HG03025 (cell line): Measurements from ENCODE around the gene NAA60.
"Not testable (repeated sequence)": the region's sequence is repeated elsewhere in the genome, so short reads cannot be mapped to it uniquely, and the experiment has no call there.

Experiments used
- ATAC-seq: cut with Tn5 transposase; IDR thresholded peaks from one replicate; pipeline ENCODE4 v1.9.1; 2021; ENCODE audit warnings: mild to moderate bottlenecking, moderate library complexity; ENCODE audit not compliant: unreplicated experiment, low FRiP score

NAA60 gene

DNA sequence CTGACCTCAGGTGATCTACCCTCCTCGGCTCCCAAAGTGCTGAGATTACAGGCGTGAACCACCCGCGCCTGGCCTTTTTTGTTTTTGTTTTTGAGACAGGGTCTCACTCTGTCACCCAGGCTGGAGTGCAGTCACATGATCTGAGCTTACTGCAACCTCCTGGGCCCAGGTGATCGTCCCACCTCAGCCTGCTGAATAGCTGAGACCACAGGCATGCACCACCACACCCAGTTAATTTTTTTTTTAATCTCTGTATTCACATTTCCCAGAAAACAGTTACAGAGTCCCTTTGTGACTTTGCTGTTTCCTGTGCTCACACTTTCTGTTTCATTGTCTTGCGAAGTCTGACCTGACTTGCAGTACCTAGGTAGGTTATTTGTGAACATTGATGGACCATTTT is 60.0 kb downstream of the NAA60 start:
- ATAC-seq: no peak

DNA sequence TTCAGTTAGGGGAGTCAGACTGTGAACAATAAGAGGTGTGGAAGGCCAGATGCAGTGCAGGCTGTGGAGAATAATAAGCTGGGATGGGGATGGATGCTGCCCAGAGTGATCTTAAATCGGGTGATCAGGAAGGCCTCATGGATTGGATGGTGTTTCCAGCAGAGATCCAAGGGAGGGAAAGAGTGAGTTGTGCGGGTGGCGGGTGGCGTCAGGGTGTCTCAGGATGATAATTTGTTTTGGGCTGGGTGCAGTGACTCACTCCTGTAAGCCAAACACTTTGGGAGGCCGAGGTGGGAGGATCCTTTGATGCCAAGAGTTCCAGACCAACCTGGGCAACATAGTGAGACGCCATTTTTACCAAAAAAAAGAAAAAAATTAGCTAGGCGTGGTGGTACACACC is 65.3 kb downstream of the NAA60 start:
- no peak for ATAC-seq

DNA sequence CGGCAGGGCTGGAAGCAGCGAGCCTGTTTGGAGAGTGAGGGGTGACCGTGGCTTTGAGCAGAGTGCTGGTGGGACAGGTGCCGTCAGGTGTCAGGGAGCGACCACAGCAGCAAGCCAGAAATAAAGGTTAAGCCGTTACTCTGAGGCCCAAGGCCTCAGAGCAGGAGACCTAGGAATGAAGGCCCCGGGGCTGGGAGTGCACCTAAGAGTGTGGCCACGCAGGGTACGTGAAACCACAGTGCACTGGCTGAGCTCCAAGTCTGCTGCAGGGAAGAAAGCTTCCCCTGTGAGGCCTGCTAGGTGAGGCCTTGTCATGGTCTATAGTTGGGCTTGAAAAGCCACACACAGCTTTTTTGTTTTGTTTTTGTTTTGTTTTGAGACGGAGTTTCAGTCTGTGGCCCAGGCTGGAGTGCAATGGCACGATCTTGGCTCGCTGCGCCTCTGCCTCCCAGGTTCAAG is 66.0 kb downstream of the NAA60 start:
- ATAC-seq: peak; percentile 85

DNA sequence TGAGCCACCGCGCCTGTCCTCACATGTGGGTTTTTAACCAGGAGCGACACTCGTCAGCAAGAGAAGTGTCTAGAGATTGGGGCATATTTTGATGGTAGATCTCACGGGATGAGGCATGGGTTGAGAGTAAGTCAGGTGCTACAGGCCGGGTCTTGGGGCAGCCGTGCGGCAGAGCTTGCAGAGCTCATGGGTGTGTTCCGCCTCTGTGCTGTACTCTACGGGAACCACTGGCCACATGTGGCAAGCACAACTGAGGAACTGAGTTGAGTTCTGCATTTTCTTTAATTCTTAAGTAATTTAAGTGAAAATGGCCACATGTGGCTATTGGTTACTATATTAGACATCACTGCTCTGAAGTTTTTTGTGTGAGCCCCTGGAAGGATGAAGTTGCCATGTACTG is 66.9 kb downstream of the NAA60 start:
- ATAC-seq: no peak

DNA sequence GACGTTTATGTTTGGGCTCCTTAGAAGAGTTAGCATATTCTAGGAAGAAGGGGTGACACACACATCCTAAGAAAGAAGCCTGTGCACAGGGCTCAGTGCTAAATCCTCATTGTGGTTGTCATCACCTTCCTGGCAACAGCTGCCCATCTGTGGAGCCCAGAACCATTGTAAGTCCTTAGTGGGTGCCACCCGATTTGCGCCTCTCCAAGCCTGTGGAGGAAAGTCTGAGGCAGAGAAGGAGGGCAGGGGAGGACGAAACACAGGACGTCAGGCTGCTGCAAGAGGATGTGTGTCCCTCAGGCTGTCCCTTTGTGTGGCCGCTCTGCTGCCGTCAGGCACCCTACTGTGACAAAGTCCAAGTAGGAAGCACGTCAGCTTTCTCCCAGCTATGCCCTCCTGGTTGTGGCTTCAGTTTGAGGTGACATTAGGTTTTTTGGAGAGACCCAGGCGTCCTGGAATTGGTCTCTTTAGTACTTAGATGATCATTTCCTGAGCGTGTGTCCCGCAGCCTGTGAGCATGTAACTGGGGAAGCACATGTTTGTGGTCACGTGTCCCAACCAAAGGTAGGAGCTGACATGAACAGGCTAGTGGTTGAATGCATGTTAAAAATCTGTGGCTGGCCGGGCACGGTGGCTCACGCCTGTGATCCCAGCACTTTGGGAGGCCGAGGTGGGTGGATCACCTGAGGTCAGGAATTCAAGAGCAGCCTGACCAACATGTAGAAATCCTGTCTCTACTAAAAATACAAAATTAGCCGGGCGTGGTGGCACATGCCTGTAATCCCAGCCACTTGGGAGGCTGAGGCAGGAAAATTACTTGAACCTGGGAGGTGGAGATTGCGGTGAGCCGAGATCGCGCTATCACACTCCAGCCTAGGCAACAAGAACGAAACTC is 68.1 kb downstream of the NAA60 start:
- no peak for ATAC-seq

DNA sequence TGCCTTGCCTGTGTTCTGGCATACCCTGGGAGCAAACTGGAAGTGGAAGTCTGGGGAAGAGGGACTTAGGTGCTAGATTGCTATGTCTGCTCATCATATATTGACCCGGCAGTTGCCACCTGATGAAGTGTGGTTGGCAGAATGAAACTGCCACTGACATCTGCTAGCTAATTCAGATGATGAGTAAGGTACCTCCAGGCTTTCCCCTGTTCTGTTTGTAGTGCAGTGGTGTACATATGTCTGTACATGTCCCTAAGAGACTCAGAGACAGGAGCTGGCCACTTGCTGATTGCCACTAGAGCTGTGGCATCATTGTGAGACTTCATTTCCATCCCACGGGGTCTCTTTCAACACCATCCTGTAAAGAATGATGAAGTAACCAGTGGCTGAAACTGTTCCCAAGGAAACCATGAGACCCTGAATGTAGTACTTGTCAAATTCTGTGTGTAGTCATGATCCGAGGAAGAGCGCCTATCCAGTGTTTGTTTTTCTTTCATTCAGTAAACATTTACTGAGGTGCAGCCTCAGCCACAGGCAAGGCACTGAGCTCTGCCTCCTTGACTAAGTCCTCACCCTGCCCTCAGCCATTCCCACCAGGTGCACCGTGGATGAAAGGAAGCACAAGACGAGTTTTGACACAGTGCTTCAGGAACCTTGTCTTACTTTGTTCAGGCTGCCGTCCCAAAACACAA is 70.6 kb downstream of the NAA60 start:
- ATAC-seq: no peak

DNA sequence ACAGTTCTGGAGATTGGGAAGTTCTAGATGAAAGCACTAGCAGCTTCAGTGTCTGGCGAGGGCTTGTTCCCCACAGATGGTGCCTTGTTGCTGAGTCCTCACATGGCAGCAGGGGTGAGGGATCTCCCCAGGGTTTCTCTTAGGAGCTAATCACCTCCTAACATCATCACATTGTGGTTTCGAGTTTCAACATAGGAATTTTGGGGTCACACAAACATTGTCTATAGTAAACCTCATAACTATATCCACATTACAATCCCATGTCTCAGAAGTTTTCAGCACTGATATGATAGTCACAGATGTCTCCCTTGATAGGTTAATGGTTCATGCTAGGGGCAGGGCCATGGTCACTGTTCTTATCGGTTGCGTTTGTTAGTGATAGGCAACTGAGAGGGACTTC is 71.1 kb downstream of the NAA60 start:
- ATAC-seq: no peak

DNA sequence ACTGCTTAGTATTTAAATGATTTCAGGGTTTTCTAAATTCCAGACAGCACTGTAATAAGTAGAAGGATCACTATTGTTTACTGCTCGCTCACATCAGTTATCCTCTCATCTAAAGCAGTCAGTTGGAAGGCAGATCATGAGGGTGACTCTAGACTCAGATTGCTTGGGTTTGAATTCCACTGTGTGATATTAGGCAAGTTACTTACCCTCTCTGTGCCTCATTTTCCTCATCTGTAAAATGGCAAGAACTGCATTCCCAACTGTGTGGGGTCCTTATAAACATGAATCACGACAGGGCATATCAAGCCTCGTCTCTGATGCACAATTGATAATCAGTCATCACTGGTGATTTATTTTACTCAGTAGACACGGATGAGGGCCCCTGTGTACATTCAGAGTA is 72.4 kb downstream of the NAA60 start:
- no peak for ATAC-seq

DNA sequence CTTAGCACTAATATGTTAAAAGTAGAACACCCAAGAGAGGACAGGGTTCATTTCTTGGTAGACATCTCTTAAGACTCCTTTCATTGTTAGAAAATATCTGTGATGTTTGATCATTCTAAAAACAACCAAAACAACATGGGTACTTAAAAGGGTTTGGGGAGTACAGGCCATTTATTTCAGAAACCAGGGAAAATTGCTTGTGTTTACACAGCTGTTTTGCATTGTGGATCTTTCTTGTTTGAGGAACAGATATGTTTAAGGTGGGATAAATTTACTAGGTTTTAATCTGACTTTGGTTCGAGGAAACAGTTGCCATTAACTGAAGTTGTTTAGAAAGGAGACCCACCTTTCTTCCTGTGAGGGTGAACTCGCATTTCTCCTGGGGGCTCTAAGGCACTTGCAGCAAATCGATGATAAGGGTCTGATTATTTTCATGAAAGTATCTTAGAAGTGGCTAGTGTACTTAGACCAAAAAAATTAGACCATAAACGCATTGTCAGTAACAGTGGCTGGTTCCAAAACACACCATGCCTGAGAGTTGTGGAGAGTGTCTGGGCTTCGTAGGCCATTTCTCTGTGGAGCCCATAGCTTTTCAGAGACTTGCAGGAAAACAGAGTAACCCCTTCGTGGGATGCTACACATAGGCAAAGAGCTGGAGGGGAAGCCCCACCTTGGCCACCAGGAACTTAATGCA is 75.0 kb downstream of the NAA60 start:
- no peak for ATAC-seq

DNA sequence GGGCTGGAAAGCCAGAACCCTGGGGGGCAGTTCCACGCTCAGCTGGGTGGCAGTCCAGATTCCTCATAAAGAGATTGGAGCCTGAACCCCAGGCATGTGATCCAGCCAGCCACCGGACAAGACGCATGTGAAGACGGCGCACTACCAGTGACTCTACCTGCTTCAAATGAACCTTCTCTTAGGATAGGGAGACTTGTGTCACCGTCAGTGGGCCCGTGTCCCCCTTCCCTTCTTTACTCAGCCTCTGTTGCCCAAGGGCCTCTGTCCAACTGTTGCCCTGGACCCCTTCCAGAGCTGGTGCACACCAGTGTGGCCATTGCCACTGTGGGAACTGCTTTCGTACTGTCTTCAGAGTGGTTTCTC is 75.5 kb downstream of the NAA60 start:
- no peak for ATAC-seq

DNA sequence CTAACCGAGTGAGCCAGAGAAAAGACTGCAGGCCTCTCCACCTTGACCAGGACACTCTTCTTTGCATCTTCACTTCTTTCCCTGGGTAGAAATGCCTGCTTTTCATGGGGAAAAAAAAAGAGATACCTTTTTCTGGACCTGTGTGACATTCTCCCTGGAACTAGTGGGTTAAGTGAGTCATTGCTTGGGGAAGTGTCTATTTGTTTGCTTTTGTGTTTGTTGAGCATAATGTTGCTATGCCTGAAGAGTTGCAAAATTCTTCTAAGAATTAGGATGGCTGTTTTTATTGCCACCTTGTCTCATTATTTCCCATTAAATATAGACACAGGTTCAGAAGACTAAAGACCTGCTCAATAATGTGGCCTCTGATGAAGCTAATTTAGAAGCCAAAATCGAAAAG is 76.1 kb downstream of the NAA60 start:
- ATAC-seq: no peak

DNA sequence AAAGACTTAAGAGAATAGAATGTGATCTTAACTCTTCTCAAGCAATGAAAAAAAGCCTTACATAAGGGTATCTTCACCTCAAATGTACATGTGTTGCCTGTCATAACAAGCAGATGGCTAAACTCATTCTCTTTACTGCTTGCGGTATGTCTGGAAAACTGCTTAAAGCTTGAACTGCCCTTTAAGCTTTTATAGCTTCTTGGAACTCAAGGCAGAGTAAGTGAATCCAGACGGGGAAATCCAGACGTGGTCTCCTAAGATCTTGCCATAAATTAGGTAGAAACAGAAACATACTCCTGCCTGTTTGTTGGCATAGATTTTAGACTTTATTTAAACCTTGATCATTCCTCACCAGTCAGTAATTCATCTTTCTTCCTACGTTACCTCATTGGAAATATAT is 76.9 kb downstream of the NAA60 start:
- ATAC-seq: no peak

DNA sequence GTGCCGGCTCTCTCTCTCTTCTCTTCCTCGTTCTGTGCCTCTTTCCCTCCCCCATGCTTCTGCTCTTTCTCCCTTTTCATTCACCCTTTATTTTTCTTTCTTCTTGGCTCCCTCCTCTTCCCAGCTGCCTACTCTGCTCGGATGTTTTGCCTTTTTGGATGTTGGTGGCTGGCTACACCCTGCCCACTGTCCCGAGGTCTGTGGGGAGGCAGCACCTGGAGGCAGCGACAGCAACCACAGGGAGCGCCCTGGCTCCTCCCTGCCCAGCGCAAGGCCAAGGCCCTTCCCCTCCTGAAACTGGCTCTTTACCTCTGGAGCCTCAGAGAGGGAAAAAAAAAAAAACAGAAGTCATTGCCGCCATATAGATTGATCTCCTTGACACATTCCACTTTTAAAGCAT is 77.4 kb downstream of the NAA60 start:
- ATAC-seq: no peak

DNA sequence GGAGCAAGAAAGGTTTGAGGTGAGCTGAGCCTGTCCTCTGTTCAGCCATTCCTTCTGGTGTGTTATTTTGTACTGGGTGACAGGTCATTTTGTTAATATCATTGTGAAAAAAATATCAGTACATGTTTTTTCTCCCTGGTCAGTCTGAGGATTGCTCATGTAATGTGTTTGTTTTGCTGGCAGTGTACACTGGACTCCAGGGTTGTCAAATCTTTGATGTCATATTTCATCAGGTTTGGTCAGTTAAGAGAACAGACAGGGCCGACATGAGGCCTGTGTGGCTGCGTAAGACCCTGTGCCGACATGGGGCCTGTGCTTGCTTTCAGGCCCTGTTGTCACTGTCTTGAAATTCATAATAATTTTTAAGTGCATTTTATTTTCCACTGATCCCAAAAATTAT is 79.8 kb downstream of the NAA60 start:
- no peak for ATAC-seq

DNA sequence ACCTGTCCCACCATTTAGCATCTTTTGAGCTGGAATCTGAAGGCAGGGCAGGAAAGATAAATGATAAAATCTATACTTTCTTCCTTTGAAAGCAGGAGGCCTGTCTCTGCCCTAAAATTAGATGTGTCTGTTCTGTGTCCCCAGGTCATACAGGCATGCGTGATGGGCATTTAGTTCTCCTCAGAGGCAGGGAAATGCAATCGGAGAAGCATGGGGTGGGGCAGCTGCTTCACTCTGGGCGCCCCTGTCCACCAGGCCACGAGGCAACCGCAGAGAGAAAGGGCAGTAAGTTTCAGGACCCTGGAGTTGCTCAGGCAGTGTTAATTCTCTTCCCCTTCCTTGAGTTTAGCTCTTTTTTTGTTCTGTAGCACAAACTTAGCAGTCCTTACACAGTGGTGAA is 82.5 kb downstream of the NAA60 start:
- ATAC-seq: no peak

DNA sequence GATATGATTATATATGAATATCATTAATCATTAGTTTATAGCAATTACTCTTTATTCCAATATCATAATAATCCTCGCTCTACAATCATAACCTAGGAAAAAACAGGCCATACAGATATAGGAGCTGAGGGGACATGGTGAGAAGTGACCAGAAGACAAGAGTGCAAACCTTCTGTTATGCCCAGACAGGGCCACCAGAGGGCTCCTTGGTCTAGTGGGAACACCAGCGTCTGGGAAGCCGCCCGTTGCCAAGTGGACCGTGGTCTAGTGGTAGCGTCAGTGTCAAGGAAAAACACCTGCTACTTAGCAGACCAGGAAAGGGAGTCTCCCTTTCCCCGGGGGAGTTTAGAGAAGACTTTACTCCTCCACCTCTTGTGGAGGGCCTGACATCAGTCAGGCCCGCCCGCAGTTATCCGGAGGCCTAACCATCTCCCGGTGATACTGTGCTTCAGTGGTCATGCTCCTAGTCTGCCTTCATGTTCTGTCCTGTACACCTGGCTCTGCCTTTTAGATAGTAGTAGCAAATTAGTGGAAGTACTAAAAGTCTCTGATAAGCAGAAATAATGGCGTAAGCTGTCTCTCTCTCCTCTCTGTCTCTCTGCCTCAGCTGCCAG is 83.8 kb downstream of the NAA60 start:
- ATAC-seq: not testable (repeated sequence)

DNA sequence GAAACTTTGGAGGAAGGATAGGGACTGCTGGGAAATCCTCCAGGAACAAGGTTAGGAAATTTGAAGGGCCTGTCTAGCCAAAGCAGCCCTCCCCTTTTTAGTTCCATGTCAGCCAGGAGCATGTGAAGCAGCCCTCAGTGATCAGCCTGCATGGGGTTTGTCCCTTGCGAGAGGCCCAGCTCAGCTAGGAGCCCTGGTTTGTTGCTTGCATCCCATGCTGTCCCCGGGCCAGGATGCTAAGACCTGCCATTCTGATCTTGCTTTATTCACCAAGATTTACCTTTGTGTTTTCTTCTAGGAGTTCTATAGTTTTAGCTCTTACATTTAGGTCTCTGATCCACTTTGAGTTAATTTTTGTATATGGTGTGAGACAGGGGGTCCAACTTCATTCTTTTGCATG is 84.9 kb downstream of the NAA60 start:
- ATAC-seq: no peak

DNA sequence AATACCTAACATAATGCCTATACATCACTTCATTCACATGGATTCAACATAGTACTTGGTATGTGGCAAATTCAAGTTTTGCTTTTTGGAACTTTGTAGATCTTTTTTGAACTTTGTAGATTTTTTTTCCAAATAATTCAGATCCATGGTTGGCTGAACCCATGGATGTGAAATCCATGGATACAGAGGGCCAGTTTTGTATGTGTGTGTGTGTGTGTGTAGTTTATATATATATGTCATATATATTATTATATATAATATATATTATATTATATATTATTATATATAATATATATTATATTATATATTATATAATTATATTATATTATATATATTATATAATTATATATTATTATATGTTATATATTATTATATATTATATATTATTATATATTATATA is 85.7 kb downstream of the NAA60 start:
- no peak for ATAC-seq

DNA sequence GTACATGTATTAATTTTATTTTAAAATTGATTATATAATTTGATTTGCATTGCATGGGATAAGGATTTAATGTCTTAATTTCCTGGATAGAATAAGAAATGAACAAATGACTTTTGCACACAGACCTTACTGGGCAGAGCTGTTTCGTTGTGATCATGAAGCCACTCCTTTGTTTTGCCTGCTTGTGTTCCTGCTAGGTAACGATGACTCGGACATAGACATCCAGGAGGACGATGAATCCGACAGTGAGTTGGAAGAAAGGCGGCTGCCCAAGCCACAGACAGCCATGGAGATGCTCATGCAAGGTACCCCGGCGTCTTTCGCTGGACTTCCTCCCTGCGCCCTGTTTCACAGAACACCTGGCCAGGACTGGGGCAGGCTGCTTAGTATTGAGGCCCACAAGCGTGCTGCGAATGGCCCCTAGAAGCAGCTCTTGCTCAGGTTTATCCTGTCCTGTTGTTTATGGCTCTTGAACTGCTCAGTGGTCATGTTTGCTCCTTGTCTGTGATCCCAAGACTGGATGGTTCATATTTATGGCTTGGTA is 87.0 kb downstream of the NAA60 start:
- no peak for ATAC-seq

DNA sequence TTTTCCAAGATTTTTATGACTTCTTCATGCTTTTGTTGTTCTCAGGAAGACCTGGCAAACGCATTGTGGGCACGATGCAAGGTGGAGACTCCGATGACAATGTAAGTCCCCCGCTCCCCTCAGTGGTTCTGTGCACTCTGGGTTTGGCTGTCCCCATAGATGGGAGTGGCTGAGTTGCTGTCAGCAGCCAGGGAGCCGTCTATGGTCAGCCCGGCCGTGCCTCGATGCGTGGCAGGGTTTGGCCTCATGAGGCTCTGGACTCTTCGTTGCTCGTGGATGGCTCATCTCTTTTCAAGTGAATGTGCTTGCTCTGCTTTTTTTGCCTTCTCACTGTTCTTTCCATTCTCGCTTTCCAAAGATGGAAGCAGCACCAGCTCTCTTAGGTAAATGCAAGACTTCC is 89.3 kb downstream of the NAA60 start:
- ATAC-seq: no peak

DNA sequence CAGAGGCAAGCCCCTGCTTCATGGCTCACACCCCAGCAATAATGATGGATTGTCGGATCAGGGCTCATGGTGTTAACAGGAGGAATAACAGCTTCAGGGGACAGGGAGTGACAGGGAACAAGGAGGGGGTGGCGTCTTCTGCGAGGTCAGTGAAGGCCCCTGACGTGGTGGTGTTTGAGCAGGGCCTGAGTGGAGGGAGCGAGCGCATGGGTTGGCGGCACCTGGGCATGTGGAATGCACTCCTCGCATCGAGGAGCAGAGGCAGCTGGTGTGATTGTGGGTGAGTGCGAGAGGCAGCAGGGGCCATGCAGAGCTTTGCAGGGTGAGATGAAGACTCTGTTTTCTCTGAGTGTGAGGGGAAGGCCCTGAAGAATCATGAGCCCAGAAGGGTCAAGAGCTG is 90.6 kb downstream of the NAA60 start:
- no peak for ATAC-seq
